Measurements from ENCODE around the gene ZNF277.
A peak's percentile ranks its signal among the peaks of the same experiment; 100 is the strongest.

The ZNF277 gene

DNA sequence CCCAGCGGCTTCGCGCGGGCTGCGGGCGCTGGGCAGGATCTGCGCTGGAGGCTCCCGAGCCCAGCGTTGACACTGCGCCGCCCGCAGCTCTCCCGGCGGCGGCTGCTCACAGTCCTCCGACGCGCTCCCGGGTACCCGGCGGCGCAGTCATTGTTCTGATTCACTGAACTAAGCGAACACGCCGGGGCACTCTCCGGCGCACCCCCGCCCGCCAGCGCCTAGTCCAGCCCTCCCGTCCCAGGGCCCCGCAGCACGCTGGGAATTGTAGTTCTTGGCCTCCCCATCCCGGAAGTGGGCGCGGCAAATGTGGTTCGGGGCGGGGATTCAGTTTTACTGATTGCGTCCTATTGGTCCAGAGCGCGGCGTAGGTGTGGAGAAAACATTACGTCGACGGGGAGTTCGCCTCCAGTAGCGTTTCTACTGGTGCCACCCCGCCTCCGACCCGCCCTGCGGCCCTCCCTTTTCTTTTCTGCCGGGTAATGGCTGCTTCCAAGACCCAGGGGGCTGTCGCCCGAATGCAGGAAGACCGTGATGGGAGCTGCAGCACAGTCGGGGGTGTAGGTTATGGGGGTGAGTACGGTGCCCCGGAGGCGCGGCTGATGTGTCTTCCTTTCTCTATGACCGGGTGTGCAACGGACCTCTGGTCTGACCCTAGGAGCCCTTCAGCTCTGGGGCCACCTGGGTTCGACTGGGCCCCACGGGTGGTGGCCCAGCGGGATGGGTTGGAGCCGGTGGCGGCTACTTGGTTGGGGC, at the start of gene ZNF277, which contains the start of gene DOCK4:
Gene ZNF277, plus strand, starts transcription at position 458 of the 753 bp plus-strand sequence. Its CDS starts 22 bp downstream, at position 480.
Gene DOCK4, minus strand, starts transcription at position 162 of the 753 bp plus-strand sequence. CDS start 261 bp downstream, outside the sequence.
- peak; percentile 96 for DNase-seq

DNA sequence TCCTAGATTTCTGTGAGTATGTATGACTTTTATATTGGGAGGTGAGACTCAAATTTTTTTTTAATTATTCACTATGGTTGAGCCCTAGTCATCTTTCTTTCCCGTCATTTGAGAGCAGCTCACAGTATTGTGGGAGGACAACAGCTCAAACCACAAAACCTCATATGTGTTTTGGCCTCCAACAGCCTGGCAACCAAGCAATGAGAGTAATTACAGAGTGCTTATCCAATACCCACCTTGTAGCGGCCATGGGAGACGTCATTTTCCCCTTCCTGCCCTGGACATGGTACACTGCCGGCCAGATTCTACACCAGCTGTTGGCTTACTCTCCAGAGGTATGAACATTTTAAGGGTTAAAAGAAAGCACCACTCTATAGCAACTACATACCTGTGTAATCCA, 49.4 kb upstream of the ZNF277 start:
- no peak for DNase-seq

DNA sequence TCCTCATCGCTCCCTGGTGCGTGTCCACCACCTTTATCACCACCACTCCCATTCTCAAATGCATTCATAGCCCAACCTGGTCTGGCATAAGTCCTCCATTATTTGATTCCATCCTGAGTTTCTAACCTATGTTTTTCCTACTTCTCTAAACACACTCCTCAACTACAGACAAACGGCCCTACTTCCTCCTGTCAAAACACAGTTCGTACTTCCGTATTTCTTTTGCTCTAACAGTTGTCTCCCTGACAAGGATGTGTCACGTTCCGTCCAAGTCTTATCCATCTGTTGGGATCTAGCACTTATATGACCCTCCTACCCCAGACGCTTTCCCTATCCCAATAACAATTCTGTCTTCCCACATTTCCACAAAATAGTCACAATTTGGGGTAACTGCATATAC, 47.1 kb upstream of the ZNF277 start:
- no peak for DNase-seq

- DNase-seq: no peak
Observed at GRCh38 chr7:112160130-112160770, 46.2 kb upstream of the ZNF277 start.

- DNase-seq: no peak
Observed at GRCh38 chr7:112160771-112161150, 45.7 kb upstream of the ZNF277 start.

DNA sequence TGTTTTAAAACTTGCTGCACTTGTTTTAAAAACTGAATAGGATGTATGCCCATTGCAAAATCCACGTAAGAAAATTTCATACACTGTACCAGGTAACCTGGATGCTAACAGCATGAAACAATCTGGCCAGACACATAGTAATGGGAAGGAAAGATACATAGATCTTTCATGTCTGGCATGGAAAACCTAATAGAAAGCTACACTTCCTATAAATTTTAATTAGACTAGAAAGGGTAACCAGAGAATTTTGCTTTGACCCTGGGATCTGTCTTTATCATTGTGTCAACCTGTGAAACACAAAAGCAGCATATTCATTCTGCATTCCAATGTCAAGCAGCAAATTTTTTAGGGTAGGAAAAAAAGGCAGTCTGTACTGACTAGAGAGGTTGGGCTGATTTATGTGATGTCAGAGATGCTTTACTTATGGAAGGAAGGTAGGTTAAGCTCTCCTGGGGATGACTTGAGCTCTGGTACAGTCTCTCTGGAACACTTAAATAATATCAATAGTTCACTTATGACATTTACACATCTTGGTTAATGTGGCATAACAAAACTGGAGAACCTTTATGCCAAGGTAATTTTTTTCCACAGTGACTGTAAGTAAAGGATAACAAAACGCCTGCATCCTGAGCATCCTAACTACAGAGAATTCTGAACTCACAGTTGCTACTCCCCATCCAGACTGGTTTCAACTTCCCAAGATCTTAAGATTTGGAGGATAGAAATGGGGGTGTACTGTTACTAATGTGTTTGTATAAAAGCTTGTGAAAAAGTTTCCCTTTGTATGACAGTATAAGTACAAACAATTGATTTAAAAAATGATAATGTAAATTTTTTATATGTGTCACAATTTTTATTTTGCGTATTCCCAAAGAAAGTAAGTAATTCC, 45.0 kb upstream of the ZNF277 start:
- DNase-seq: no peak

DNA sequence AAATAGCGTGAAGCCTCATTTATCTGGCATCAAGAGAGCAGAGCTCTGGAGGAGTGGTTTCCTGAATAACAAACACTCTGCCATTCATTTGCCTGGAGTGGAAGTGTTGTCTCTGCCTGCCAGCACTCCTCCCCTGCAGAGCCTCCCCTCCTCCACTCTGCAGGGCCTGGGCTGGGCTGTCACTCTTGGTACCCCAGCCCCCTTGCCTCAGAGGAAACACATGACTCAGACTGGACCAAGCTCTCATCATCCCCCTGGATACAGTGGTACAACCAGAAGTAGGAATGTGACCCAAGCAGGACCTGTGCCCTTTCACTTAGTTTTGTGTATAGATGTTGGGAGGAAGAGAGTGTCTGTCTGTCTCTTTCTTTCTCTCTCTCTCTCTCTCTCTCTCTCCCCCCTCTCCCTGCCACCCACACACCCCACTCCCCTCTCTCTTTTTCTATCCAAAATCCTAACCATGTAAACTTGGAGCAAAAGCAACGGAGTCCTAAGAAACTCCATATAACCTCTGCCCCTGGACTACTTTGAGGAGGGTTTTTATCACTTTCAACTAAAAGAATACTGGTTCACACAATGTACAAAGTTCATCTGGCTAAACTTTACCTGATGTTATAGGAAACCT, 44.2 kb upstream of the ZNF277 start:
- DNase-seq: peak; percentile 24

DNA sequence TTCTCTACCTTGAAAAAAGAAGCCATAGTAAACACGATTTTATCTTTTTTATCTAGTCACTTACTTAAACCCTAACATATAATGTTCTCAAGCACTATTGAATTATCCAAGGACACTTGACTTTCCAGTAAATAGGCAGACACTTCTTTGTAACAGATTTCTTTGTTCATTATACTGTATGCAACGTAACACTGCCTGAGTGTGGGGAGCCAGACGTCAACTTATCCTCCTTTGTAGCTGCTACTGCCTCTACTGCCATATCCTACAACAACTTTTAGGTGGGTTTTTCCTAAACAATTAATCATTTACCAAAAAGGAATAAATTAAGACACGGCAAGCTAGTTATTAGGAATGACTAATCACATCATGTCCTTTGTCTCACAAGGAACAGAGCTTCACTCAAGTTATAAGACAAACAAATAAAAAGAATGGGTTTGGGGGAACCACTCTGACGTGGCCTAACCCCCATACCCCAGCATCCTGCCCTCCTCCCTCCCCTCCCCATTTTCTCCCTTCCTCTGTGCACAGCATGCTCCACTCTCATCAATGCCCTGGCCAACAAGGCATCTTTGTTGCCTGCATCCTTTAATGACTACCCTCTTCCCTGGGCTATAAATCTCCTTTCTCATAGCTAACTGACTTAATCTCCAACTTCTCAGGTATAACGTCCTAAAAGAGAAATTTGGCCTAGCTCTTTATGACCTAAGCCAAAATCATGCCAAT, 43.5 kb upstream of the ZNF277 start:
- no peak for DNase-seq

- no peak for DNase-seq
Observed at GRCh38 chr7:112167147-112167546, 39.3 kb upstream of the ZNF277 start.

DNA sequence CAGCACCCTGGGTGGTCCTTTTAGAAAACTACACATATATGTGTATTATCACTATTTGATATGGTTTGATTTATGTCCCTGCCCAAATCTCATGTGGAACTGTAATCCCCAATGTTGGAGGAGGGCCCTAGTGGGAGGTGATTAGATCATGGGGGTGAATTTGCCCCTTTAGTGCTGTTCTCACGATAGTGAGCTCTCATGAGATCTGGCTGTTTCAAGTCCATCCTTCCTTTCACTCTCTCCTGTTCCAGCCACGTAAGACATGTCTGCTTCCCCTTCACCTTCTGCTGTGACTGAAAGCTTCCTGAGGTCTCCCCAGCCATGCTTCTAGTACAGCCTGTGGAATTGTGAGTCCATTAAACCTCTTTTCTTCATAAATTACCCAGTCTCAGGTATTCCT, 37.6 kb upstream of the ZNF277 start:
- DNase-seq: no peak

DNA sequence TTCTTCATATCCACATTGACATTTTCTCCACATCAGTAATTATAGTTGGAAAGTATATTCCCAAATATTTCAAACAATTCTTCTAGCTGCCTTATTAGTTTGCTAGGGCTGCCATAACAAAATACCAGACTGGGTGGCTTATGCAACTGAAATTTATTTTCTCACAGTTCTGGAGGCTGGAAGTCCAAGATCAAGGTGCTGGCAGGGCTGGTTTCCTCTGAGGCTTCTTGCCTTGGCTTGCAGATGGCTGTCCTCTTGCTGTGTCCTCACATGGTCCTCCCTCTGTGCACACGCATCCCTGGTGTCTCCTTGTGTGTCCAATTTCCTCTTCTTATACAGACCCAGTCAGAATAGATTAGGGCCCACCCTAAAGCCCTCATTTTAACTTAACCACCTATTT, 34.8 kb upstream of the ZNF277 start:
- no peak for DNase-seq

- DNase-seq: peak; percentile 51
Observed at GRCh38 chr7:112172870-112173567, 33.5 kb upstream of the ZNF277 start.

DNA sequence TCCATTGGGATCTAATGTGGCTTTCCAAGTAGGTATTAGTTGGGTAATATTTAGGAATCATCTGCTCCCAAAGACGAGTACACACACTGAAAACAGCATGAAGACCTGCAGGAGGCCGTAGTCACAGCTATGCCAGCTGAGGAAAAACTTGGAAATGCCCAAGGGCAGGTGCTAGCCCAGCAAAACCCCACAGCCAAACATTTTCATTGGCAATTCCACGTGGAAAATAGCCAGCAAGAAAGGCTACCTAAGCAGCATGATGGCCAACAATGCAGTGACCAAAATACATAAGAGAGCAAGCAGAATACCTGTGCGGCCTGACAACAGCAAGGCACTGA, 33.0 kb upstream of the ZNF277 start:
- DNase-seq: no peak

GRCh38 chr7:112174192-112174591, 32.3 kb upstream of the ZNF277 start:
- no peak for DNase-seq

DNA sequence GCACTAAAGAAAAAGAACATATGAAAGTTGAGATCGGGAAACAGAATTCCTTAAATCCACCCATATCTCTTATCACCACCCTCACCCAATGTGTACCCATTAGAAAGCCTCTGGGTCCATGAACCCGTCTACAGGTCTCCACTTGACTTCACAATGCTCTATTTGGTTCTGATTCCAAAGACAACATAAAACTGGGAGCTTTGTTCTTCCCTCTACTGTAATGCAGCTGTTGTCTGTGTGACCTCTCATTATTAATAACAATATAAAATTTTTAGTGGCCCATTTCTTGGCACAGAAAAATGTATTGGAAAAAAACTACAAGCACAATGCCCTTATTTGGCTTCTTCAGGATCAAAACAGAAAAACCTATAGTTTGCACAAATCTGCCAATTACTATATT, 30.3 kb upstream of the ZNF277 start:
- no peak for DNase-seq

- no peak for DNase-seq
Observed at GRCh38 chr7:112176693-112177415, 29.6 kb upstream of the ZNF277 start.

GRCh38 chr7:112180223-112180622, 26.3 kb upstream of the ZNF277 start:
- DNase-seq: no peak

DNA sequence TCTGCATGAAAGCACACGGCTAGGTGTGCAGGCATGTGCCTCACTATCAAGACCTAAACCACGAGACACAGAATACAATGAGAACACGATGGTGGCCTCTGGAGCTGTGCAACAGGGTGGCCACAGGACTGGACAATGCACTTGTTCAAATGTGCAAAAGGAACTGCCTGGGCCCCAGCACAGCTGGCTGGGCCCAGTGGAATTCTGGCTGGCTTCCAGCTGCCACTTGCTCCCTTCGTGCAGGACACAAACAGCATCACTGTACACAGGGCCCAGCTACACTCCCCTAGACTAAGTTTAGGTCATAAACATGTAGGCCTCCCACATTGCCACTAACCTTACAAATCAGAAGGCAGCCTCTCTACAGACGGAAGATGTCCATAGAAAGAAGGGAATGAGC, 23.7 kb upstream of the ZNF277 start:
- DNase-seq: no peak

DNA sequence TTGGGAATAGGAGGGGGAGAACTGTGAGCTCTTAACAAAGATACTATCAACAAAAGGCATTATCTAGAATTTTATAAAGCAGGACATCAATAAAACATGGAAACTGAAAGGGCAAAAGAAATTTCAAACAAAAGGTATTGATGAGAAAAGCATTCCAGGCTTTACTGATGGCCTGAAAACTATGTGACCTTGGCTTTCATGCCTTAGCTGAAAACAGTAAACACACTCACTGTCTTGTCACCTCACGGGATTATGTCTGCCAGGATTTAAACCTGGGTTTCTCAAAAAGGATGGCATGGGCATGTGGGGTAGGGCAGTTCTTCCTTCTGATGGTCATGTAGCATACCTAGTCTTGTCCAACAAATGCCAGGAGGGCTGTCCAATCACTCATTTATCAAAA, 23.2 kb upstream of the ZNF277 start:
- DNase-seq: no peak

- DNase-seq: no peak
Observed at GRCh38 chr7:112184455-112184854, 22.0 kb upstream of the ZNF277 start.
